HG03135 (cell line): Measurements from ENCODE around the gene TMPRSS2.

Experiments used
- ATAC-seq: cut with Tn5 transposase; IDR thresholded peaks from one replicate; pipeline ENCODE4 v1.9.1; 2021; ENCODE audit warnings: mild to moderate bottlenecking, moderate library complexity; ENCODE audit not compliant: unreplicated experiment

Gene TMPRSS2

GRCh38 chr21:41451753-41452676 is 55.9 kb downstream of the TMPRSS2 start:
- no peak for ATAC-seq

GRCh38 chr21:41449613-41450012 is 58.3 kb downstream of the TMPRSS2 start:
- no peak for ATAC-seq

GRCh38 chr21:41447356-41447755 is 60.6 kb downstream of the TMPRSS2 start:
- no peak for ATAC-seq

GRCh38 chr21:41446586-41446985 is 61.4 kb downstream of the TMPRSS2 start:
- ATAC-seq = no peak

GRCh38 chr21:41445465-41445862 is 62.5 kb downstream of the TMPRSS2 start:
- ATAC-seq = no peak

- no peak for ATAC-seq
Observed at GRCh38 chr21:41444703-41445464, 63.1 kb downstream of the TMPRSS2 start.

- ATAC-seq = no peak
Observed at GRCh38 chr21:41443562-41443961, 64.4 kb downstream of the TMPRSS2 start.

GRCh38 chr21:41442481-41443186 is 65.3 kb downstream of the TMPRSS2 start:
- no peak for ATAC-seq

GRCh38 chr21:41441546-41441945 is 66.4 kb downstream of the TMPRSS2 start:
- no peak for ATAC-seq

- no peak for ATAC-seq
Observed at GRCh38 chr21:41439248-41439647, 68.7 kb downstream of the TMPRSS2 start.

- ATAC-seq = no peak
Observed at GRCh38 chr21:41438425-41439113, 69.4 kb downstream of the TMPRSS2 start.

GRCh38 chr21:41437729-41438128 is 70.2 kb downstream of the TMPRSS2 start:
- ATAC-seq = no peak

GRCh38 chr21:41435706-41436105 is 72.3 kb downstream of the TMPRSS2 start:
- no peak for ATAC-seq

- ATAC-seq = no peak
Observed at GRCh38 chr21:41433566-41433965, 74.4 kb downstream of the TMPRSS2 start.

- no peak for ATAC-seq
Observed at GRCh38 chr21:41432562-41433460, 75.1 kb downstream of the TMPRSS2 start.

- ATAC-seq = peak; percentile 81
Observed at GRCh38 chr21:41431788-41432548, 76.0 kb downstream of the TMPRSS2 start.

- ATAC-seq = no peak
Observed at GRCh38 chr21:41429925-41430491, 78.0 kb downstream of the TMPRSS2 start.

GRCh38 chr21:41429305-41429704 is 78.7 kb downstream of the TMPRSS2 start:
- ATAC-seq = no peak

GRCh38 chr21:41428847-41429246 is 79.1 kb downstream of the TMPRSS2 start:
- no peak for ATAC-seq
